ENCODE data around the gene COL18A1.
"Not testable (repeated sequence)": the region's sequence is repeated elsewhere in the genome, so short reads cannot be mapped to it uniquely, and the experiment has no call there.

Gene COL18A1

DNA sequence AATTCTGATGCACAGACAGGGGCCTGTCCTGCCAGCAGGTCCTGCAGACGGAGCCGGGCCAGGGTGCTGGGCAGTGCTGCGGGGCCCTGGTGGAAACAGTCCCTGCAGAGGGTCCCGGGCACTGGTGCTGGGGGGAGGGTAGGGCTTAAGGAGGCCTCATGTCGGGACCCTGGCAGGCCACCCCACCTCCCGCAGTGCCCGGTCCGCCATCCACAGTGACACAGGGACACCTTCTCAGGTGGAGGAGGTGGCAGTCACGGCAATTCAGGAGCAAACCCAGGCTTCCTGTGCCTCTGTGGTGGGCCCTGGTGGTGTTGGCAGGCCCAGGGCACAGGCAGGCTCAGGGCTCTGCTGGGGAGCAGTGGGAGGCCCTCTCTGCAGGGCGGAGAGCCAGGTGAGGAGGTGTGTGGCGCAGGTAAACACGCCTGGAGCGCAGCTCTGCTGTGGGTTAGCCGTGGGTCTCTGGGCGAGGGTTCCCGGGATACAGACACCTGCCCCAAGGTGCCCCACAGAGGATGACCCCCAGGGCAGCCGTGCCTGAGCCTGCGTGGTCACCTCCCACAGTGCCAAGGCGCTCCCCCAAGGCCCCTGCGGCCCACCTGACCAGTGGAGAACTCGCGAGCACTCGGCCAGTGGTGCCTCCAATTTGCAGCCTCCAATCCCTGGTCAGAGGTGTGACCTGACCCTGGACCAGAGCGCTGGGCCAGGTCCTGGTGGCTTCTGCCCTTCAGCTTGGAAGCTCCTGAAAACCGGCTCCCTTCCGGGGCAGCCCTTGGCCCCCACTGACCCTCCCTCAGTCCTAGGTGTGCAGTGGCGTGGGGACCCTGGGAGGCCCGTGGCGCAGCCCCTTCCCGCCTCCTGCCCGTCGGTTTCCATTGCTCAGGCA lies 19.2 kb downstream of the COL18A1 start:
- no peak for DNase-seq (ENCODE audit: extremely low read depth in 1 of 2, low read depth in 1 of 2)

DNA sequence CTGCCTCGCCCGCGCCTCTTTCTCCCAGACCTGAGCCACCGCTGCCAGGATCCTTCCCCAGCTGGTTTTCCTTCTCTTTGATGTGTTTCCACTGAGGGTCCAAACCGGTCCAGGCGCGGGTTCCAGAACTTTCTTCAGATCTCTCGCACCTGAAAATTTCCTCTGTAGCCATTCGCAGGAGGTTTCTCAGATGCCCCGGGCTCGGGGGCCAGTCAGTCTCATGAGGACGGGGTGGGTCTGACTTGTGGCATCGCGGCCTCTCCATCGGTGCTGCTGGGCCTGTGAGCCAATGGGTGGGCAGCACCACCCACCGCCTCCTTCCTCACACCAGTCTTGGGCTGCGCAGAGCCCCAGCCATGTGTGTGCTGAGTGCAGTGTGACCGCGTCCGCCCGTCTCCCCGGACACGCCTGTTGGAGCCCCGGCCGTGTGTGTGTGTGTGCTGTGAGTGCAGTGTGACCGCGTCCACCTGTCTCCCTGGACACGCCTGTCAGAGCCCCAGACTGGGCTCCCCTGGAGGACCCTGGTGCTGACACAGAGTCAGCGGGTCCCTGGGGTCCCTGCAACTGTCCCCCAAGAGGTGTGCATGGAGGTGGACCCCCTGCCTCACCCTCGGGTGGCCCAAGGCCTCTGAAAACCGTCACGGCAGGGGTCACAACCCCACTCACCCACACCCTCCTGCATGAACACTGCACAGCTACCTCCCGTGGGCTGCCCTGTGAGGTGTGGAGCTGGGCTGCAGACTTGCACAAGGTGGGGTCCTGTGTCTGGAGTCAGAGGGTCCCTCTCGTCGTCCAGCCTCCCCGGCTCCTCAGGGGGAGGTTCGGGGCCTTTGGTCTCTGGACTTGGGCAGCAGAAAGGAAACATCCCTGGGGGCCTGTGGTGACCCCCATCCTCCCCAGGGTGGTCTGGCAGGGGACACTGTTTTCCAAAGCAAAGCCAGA lies 20.2 kb downstream of the COL18A1 start:
- DNase-seq (ENCODE audit: extremely low read depth in 1 of 2, low read depth in 1 of 2) = no peak

DNA sequence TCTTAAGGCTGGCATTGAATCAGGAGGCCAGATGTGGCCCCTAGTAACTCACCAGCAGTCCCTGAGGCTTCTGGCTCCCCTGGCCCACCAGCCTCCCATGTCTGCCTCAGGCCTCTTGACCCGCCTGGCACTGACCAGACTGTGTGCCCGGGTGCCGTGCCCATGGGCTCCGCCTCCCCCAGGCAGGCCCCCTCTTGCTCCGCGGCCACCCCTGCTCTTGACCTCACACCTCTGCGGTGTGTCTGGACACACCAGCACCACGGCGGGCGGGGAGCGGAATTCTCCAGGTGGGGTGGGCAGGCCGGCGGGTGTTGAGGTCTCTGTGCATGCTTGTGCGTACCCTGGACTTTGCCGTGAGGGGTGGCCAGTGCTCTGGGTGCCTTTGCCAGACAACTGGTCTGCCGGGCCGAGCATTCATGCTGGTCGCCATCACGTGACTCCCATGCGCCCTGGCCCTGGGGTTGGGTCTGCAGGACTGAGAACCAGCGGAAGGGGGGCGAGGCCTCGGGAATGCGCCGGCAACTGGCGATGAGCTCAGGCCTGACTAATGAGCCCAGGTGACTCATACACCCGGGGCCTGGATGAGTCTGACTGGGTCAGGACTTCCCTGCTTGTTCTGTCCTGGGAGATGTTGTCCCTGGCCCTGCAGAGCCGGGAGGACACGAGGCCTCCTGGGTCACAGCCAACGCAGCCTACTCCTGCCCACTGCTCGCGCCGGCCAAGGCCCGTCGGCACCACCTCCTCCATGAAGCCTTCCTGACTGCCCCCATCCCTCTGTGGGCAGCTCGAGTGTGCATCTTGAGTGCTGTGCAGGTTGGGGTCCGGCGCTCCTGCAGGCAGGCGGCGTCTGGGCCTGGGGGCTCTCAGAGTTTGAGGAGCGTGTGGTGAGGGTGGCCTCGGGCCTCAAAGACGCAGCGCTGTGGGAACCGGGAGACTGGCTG lies 22.6 kb downstream of the COL18A1 start:
- no peak for DNase-seq (ENCODE audit: extremely low read depth in 1 of 2, low read depth in 1 of 2)

DNA sequence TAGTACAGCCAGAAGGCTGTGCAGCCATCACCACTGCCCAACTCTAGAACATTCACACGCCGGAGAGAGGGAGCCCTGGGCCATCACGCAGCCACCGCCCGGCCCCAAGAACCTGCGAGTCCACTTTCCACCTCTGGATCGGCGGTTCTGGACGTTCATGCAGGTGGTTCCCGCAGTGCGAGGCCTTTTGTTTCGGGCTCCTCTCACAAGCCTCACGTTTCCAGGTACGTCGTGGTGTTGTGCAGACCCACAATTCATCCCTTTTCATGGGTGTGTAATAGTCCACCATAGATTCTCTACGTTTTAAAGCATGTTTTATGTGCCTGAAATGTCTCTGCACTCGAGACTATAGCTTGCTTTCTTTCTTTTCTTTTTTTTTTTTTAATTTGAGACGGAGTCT lies 23.6 kb downstream of the COL18A1 start:
- DNase-seq (ENCODE audit: extremely low read depth in 1 of 2, low read depth in 1 of 2) = no peak

DNA sequence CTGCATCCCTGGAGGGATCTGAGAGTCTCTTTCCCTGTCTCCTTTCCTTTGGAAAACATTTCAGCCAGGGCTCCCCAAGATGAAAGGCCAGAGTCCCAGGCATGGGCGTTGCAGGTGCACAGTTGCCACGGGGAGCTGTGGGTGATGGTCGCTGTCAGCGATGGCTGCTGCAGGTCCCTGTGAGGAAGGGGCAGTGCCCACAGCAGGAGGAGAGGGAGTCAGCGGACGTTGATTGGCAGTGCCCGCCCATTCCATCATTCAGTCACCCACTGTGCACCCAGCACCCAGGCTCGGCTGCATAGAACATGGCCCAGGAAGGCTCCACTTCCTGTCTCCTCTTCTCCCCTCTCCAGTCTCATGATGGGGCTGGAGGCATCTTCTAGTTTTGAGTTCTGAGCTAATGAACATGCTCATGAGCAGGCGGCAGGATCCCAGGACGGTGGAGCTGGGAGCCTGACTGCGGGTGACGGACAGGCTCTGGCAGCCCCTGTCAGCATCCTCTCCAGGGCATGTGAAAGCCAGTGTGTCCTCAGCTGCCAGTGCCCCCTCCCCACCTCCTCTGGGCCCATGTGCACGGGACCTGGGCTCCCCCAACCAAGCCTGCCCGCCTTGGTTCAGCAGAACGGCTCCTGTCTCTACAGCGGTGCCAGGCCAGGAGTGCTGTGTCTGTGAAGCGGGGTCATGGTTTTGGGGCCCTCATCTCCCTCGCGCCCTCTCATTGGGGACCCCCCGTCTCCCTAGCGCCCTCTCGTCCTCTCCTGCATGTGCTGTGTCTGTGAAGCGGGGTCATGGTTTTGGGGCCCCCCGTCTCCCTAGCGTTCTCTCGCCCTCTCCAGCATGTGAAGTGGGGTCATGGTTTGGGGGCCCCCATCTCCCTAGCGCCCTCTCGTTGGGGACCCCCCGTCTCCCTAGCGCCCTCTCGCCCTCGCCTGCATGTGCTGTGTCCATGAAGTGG lies 24.5 kb downstream of the COL18A1 start:
- DNase-seq (ENCODE audit: extremely low read depth in 1 of 2, low read depth in 1 of 2) = no peak

DNA sequence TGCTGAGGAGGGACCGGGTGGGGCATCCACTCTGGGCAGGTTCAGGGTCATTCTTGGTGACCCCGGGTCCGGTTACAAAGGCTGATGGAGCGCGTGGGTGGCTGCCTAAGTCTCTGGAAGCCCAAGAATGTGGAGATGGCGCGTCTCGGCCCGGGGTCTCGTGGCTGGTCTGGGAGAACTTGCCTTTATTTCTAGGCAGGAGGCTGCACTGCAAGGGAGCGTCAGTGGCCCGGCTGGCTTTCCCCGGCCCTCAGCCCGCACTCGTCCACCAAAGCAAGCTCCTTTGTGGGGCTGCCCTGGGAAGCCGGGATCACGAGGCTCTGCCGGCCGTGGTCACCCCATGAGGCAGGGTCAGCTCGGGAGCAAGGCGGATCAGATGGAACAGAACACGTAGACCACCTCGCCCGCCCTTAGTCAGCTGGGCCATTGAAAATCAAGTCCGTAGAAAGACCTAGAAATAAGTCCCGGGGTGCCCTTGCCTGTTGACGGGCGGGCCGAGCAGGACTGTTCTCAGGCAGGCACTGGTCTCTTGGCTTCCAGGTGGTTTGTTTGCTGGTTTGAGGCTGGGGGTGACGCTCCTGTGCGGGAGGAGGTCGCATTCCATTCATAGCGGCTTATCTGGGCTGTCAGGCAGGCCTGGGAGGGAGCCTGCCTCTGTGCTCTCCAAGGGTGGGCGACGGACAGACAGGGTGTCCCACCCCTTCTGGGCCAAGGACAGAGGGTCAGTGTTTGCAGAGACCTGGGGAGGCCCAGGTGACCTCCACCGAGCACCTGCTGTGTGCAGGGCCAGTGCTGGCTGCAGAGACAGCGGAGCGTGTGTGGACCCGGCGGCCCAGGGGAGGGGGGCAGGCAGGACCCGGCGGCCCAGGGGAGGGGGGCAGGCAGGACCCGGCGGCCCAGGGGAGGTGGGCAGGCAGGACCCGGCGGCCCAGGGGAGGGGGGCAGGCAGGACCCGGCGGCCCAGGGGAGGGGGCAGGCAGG lies 25.8 kb downstream of the COL18A1 start:
- DNase-seq (ENCODE audit: extremely low read depth in 1 of 2, low read depth in 1 of 2) = no peak

DNA sequence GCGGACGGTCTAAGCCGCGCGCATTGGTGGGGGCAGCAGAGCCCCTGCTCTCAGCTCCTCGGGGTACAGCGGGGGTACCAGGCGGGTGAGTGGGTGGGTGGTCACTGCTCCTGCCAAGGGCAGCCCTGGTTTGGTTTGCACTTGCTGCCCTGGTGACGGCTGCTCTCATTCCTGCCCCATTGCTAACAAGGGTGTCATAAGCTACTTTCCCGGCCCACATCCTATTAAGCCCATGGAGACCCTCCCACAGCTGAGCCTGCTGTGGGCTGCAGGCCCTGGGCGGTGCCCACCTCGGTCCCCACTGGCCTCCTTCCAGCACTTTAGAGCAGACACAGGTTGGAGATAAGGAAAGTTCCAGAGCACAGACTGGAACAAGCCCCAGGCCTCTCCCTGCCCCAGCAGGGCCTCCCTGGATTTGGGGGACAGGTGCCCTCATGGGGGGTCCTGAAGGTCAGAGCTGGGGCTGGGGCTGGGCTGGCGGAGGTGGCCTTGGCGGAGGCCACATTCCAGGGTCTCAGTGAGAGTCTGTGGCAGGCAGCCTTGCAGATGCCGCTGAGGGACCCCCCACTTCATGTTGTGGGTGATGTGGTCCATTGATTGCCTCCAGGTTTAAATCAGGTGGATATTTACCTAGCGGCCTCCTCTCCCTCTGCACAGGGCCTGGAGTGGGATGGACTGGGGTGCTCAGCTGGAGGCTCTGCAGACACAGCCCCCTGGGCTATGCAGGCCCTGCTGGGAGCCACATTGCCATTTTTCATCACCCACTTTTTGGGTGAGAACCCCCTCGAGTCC lies 27.0 kb downstream of the COL18A1 start:
- no peak for DNase-seq (ENCODE audit: extremely low read depth in 1 of 2, low read depth in 1 of 2)

DNA sequence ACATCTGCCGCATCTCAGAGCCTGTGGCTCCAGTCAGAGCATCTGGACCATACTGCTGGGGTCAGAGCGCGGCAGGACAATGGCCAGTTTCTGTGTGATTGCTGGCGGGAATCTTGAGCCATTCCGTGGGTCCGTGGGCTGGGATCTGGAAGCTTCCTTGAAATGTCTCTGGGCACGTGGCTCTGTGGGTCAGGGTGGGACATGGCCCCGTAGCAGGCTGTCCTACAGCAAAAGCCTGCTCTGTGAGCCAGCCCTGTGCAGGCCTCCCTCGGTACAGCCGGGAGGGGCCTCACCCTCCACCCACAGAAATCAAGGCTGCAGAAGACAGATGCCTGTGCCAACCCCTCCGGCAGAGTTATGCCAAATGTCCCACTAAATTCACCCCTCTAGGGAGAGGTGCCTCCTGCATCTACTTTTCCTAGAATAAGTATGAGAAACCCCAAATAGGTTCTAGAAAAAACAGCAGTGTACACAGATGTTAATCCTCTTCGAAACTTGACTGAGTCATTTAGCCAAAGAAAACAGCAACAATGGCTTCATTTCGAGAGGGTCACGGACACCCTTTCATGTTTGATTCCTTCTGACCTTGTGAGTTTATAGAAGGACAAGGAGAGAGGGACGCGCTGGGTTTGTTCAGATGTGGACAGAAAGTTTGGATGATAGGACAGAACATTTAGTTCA lies 27.8 kb downstream of the COL18A1 start:
- no peak for DNase-seq (ENCODE audit: extremely low read depth in 1 of 2, low read depth in 1 of 2)

DNA sequence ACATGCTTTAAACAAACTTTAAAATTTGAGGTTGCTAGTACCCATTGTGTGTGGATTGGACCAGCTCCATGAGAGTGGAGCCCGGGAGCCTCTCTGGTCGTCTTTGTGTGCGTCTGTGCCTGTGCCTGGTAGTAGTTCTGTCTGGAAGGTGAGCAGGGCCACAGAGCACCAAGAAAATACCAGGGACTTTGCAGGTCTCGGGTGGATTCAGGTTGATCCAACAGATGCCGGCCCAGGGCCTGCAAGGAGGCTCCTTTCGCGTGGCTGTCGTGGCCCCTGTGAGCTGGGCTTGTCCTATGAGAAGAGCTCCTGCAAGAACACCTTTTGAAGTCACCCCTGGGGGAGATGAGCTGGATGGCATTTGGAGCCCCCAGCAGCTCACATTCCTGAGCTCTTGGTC lies 28.3 kb downstream of the COL18A1 start:
- DNase-seq (ENCODE audit: extremely low read depth in 1 of 2, low read depth in 1 of 2) = no peak

DNA sequence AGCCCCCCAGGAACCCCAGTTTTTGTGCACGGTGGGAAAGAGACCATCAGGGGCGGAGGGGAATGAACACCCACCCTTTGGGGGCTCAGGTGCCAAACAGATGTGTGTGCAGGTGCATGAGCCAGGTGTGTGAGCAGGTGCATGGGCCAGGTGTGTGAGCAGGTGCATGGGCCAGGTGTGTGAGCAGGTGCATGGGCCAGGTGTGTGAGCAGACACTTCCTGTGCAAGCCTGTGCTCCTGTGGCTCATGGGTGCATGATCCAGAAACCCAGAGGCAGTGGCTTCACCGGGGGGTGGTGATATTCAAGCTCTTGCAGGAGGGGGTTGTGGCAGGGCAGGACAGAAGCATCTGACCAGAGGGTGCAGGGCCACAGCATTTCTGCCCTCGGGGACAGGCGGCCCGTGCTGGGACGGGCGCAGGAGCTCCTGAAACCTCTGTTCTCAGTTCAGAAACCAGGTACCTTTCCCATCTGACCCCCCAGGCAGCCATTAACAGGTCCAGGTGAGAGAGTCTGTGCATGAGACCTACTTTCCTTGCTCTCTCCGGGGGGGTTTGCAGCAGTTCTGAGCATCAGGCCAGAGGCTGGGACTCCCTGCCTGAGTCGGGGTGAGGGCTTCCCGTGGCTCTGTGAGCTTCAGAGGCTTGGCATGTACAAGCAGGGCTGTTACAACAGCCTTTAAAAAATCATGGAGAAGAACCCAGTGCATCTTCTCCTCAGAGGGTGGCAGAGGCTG lies 29.1 kb downstream of the COL18A1 start:
- no peak for DNase-seq (ENCODE audit: extremely low read depth in 1 of 2, low read depth in 1 of 2)

DNA sequence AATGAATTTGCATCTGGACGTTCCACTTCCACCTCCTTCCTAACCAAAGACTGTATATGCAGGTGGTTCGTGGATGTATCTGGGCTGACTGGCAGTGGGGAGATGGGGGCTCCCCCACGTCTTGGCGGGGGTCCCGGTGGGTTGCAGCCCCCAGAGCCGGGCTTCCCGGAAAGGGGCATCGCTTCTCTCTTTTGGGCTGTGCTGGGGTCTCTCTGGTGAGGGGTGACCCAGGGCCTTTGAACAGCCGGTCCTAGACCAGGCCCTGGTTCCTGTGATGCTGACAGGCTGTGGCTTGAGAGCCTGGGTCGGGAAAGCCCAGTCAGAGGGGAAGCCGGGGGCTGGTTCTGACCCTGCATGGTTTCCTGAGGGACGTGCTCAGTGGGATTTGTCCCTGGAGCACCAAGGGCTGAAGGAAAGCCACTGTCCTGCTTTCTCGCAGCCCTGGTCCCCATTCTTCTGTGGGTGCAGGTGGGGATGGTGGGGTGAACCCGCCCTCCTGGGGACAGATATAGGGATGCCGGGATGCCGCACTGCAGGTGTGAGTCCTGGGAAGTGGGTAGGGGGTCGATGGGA lies 29.8 kb downstream of the COL18A1 start:
- DNase-seq (ENCODE audit: extremely low read depth in 1 of 2, low read depth in 1 of 2) = no peak

DNA sequence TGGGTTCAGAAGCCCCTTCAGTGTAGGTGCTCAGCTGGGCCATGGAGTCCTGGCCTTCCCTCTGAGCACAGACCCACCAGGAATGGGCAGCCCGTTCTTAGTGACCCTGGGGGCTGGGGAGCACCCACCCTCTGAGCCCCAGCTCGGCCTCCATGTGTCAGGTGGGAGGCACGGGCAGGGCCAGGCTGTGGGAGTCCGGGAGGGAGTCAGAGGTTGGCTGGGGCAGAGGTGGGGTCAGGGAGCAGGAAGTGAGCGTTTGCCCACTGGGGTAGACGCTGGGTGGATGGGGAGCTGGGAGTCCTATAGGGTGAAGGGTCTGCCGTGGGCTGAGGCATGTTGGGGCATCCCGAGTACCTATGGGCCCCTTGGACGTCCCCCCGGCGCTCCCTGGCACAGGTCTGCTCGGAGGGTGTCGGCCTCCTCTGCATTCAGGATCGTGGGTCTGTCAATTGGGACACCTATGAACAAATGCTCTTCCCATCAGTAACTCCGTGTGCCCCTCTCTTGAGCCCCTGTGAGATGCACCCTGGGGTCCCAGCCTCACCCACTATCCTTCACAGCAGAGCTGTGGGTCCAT lies 30.5 kb downstream of the COL18A1 start:
- no peak for DNase-seq (ENCODE audit: extremely low read depth in 1 of 2, low read depth in 1 of 2)

DNA sequence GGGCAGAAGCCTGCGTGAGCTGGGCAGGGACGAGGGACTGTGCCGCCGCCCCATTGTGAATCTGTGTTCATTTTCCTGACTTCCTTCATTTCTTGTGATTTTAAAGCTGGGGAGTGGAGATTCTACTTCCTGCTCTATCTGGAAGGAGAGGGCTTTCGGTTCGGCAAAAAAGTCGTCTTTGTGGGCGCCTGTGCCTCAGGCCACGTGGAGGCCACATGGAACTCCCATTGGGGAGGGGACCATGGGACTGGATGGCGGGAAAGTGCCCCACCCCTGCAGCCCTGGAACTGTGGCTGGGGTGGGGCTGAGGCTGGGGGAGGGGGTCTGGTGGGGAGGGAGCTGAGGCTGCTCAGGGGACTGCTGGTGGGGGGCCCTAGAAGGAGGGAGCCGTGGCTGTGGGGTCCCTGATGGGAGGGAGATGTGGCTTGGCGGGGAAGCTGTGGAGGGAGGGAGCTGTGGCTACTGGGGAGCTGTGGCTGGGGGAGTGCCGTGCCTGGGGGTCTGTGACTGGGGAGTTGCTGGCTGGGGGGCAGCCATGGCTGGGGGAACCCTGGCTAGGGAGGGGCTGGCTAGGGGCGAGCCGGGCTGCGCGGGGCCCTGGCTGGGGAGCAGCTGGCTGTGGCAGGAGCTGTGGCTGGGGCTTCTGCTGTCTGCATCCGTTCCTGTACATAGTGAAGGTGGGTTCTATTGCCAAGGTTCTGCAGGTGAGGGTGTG lies 31.5 kb downstream of the COL18A1 start:
- no peak for DNase-seq (ENCODE audit: extremely low read depth in 1 of 2, low read depth in 1 of 2)

DNA sequence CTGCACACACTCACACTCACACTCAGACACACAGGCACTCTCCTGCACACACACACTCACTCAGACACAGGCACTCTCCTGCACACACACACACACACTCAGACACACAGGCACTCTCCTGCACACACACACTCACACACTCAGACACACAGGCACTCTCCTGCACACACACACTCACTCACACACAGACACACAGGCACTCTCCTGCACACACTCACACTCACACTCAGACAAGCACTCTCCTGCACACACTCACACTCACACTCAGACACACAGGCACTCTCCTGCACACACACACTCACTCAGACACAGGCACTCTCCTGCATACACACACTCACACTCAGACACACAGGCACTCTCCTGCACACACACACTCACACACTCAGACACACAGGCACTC lies 32.9 kb downstream of the COL18A1 start:
- not testable (repeated sequence) for DNase-seq (ENCODE audit: extremely low read depth in 1 of 2, low read depth in 1 of 2)

Measured in stimulated activated CD8-positive, alpha-beta memory T cell treated with anti-CD3 and anti-CD28 coated beads, Interleukin-7, amount 100 ng/mL, for 48 hours (primary cell).